Stomach (tissue), 19 donors: ENCODE measurements around the gene NRG4. TPM values are rescaled to one million over a fixed set of nuclear protein-coding genes. Genes with fewer than 3 reads are reported as not detected.

Experiments
- DNase-seq, 2 donors: peaks; one replicate each; pipeline versions ENCODE4 v3.0.0 to v3.0.0-alpha.2; 2013 to 2019
- H3K27ac ChIP-seq, 5 donors: fragments of 200-600 bp in 4 of 5; sonication (generic) in 4 of 5; one replicate each; pipeline ENCODE4 v1.5.1; 2013 to 2019; ENCODE audit warnings: mild to moderate bottlenecking in 1 of 5, moderate library complexity in 1 of 5
- H3K27me3 ChIP-seq, 3 donors: fragments of 200-600 bp; sonication (generic); one replicate each; pipeline ENCODE4 v1.5.1; 2017 to 2019; ENCODE audit warnings: mixed run types in 1 of 3
- H3K36me3 ChIP-seq, 4 donors: fragments of 200-600 bp; sonication (generic); 1 replicate in 3 of 4; 2 replicates in 1 of 4; pipeline ENCODE4 v1.5.1; 2016 to 2019
- H3K4me1 ChIP-seq, 4 donors: fragments of 200-600 bp; sonication (generic); one replicate each; pipeline ENCODE4 v1.5.1; 2016 to 2019
- H3K4me3 ChIP-seq, 4 donors: fragments of 200-600 bp; sonication (generic) in 3 of 4; one replicate each; pipeline ENCODE4 v1.5.1; 2016 to 2019; ENCODE audit warnings: mild to moderate bottlenecking in 1 of 4
- H3K9me3 ChIP-seq, 4 donors: fragments of 200-600 bp; sonication (generic); one replicate each; pipeline ENCODE4 v1.5.1; 2016 to 2019
- EP300 ChIP-seq: sonication (generic); formaldehyde crosslinking; IDR thresholded peaks from one replicate; pipeline ENCODE4 v1.6.1; 2017; ENCODE audit warnings: antibody characterized with exemption
- POLR2A ChIP-seq, 4 donors: fragments of 450-650 bp; IDR thresholded peaks; one replicate each; pipeline ENCODE4 v1.6.1; 2016; ENCODE audit warnings: antibody characterized with exemption in 4 of 4, control low read depth in 2 of 4, mild to moderate bottlenecking in 1 of 4, moderate library complexity in 1 of 4
- POLR2AphosphoS5 ChIP-seq, 3 donors: sonication (generic); formaldehyde crosslinking; IDR thresholded peaks; one replicate each; pipeline ENCODE4 v1.6.1; 2016; ENCODE audit warnings: antibody characterized with exemption in 3 of 3
- WGBS, 5 donors: extraction: QIAGEN DNeasy Blood & Tissue Kit in 3 of 5; methylation state at CpG; one replicate each; pipeline versions ENCODE4 v1.1.5 to v1.1.7; 2013 to 2018; 5-methylcytosine and 5-hydroxymethylcytosine counted together
- intact Hi-C: fragments of 100-400 bp; cut with DNase I; formaldehyde crosslinking; loops from one replicate; pipeline ENCODE4 v1.15.1; 2023; ENCODE audit warnings: low total_unique reads
- long read RNA-seq, 10 donors: transcript quantifications; one replicate each; lab custom pipeline, GENCODE V29; 2026
- polyA plus RNA-seq, 3 donors: library from polyadenylated mRNA; stranded (reverse); fragments of 200-250 nt; gene quantifications; one replicate each; pipeline ENCODE4 v1.2.3, GENCODE V29; 2013
- total RNA-seq, 5 donors: library from RNA; depleted of rRNA; stranded (reverse); fragments of >200 nt; gene quantifications; one replicate each; pipeline versions ENCODE4 v1.1.0 to v1.2.3, GENCODE V29; 2014 to 2016
- TF ChIP-seq, protein P1 (sequence below), 7 experiments: fragments of 450-650 bp in 4 of 7; fragments of 200-600 bp in 3 of 7; sonication (generic) in 3 of 7; IDR thresholded peaks; one replicate each; pipeline ENCODE4 v1.5.1; 2016 to 2019; ENCODE audit warnings: antibody characterized with exemption in 7 of 7, control low read depth in 2 of 7, mild to moderate bottlenecking in 1 of 7
- donor health status: healthy with polysubstance abuse.
- donor health status: Bipolar disorder and iron deficiency.
- donor health status: healthy.

Gene NRG4, protein sequence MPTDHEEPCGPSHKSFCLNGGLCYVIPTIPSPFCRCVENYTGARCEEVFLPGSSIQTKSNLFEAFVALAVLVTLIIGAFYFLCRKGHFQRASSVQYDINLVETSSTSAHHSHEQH
- 10 to 100 TPM in 3 of 5 donors, not detected in 2; 16.4 to 42.0 (median 30.4) TPM for total RNA-seq
- polyA plus RNA-seq, result 10 to 100 TPM in 2 of 3 donors, 1 to 10 TPM in 1; 1.6 to 22.7 (median 16.6) TPM
- long read RNA-seq, donor 1, result 0 reads
- long read RNA-seq, donor 2, partial matches to known transcripts, result 6 of 6 reads
- long read RNA-seq, donor 2, other reads (novel, unspliced or antisense), result 0 of 6 reads
- long read RNA-seq, donor 3, result 0 reads
- long read RNA-seq, donor 4, result 0 reads
- long read RNA-seq, donor 5, result 0 reads
- long read RNA-seq, donor 6, partial matches to known transcripts, result 5 of 5 reads
- long read RNA-seq, donor 6, other reads (novel, unspliced or antisense), result 0 of 5 reads
- long read RNA-seq, donor 7, result 0 reads
- long read RNA-seq, donor 8, result 0 reads
- long read RNA-seq, donor 9, result 0 reads
- long read RNA-seq, donor 10, result 0 reads

- DNase-seq, result peak; percentile 48 to 68
- peak within 1 kb of the TSS; percentile 19 to 26 (median 22) for H3K4me3 ChIP-seq
- intact Hi-C loops, result no loop called here
- H3K27me3 ChIP-seq, result no peaks in the 10 kb centered on the region
- H3K9me3 ChIP-seq, result peaks cover 0 to 8% (median 0%) of the 10 kb centered on the region in 4 donors
- 7 to 16% (median 15%) methylated on average over 13 of the region's 13 CpGs for WGBS, 5 donors
- peak within 1 kb of the TSS; percentile 31 to 66 (median 51) for H3K27ac ChIP-seq
- peaks cover 0 to 10% (median 2%) of the 10 kb centered on the region in 4 donors for H3K4me1 ChIP-seq
- no peaks in the 10 kb centered on the region for H3K36me3 ChIP-seq
- peak in 1 of 3 donors; percentile 12 for TF ChIP-seq POLR2AphosphoS5 (IDR thresholded peaks at IDR 0.05)
- no peak for TF ChIP-seq EP300
Measured at GRCh38 chr15:76011627-76012551, at the start of gene NRG4. Gene NRG4 (minus strand): TSS chr15:76012424. CDS start chr15:76011230, 1,194 bp downstream.

GRCh38 chr15:76061700-76062099 lies 49.5 kb upstream of the NRG4 start:
- Histone ChIP-seq H3K27ac (no peak overlapping the region), H3K9me3 (no peaks in the 10 kb centered on the region), H3K4me1 (peaks cover 21 to 28% (median 25%) of the 10 kb centered on the region in 4 donors), H3K27me3 (peaks cover 0 to 57% (median 4%) of the 10 kb centered on the region in 3 donors), H3K36me3 (no peaks in the 10 kb centered on the region), H3K4me3 (no peak overlapping the region)
- intact Hi-C loops, result loop anchor here (5.0 kb wide), 1 partner anchor 76 kb away; no protein-coding TSS in a partner anchor
- WGBS, 5 donors, result 77 to 93% (median 84%) methylated on average over 5 of the region's 5 CpGs
- TF ChIP-seq POLR2AphosphoS5 (IDR thresholded peaks at IDR 0.05), result no peak
- no peak for TF ChIP-seq POLR2A (IDR thresholded peaks at IDR 0.05)
- TF ChIP-seq, protein P1, sequence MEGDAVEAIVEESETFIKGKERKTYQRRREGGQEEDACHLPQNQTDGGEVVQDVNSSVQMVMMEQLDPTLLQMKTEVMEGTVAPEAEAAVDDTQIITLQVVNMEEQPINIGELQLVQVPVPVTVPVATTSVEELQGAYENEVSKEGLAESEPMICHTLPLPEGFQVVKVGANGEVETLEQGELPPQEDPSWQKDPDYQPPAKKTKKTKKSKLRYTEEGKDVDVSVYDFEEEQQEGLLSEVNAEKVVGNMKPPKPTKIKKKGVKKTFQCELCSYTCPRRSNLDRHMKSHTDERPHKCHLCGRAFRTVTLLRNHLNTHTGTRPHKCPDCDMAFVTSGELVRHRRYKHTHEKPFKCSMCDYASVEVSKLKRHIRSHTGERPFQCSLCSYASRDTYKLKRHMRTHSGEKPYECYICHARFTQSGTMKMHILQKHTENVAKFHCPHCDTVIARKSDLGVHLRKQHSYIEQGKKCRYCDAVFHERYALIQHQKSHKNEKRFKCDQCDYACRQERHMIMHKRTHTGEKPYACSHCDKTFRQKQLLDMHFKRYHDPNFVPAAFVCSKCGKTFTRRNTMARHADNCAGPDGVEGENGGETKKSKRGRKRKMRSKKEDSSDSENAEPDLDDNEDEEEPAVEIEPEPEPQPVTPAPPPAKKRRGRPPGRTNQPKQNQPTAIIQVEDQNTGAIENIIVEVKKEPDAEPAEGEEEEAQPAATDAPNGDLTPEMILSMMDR (IDR thresholded peaks at IDR 0.05), result no peak
- TF ChIP-seq EP300, result no peak
- no peak for DNase-seq

GRCh38 chr15:76060118-76060989 lies 48.1 kb upstream of the NRG4 start:
- no peak overlapping the region for H3K27ac ChIP-seq
- intact Hi-C loops, result loop anchor here (5.0 kb wide), 1 partner anchor 77 kb away; no protein-coding TSS in a partner anchor
- WGBS, 5 donors, result 20 to 27% (median 25%) methylated on average over 16 to 20 of the region's 20 CpGs
- H3K4me3 ChIP-seq, result peak overlapping the region; percentile 63 to 85 (median 68)
- H3K9me3 ChIP-seq, result no peaks in the 10 kb centered on the region
- no peaks in the 10 kb centered on the region for H3K36me3 ChIP-seq
- peaks cover 0 to 52% (median 4%) of the 10 kb centered on the region in 3 donors for H3K27me3 ChIP-seq
- peaks cover 21 to 31% (median 26%) of the 10 kb centered on the region in 4 donors for H3K4me1 ChIP-seq
- DNase-seq, result no peak
- no peak for TF ChIP-seq EP300
- TF ChIP-seq, protein P1 (IDR thresholded peaks at IDR 0.05), result no peak
- no peak for TF ChIP-seq POLR2A (IDR thresholded peaks at IDR 0.05)
- no peak for TF ChIP-seq POLR2AphosphoS5 (IDR thresholded peaks at IDR 0.05)
